HG03108 (cell line): ENCODE measurements around the gene MAPK8.

Experiments used
- ATAC-seq: cut with Tn5 transposase; IDR thresholded peaks from one replicate; pipeline ENCODE4 v1.9.1; 2021; ENCODE audit warnings: moderate library complexity; ENCODE audit not compliant: unreplicated experiment

The MAPK8 gene

GRCh38 chr10:48459270-48460150 is 153.0 kb downstream of the MAPK8 start:
- ATAC-seq: no peak

- ATAC-seq: no peak
Observed at GRCh38 chr10:48460182-48460581, 153.7 kb downstream of the MAPK8 start.

DNA sequence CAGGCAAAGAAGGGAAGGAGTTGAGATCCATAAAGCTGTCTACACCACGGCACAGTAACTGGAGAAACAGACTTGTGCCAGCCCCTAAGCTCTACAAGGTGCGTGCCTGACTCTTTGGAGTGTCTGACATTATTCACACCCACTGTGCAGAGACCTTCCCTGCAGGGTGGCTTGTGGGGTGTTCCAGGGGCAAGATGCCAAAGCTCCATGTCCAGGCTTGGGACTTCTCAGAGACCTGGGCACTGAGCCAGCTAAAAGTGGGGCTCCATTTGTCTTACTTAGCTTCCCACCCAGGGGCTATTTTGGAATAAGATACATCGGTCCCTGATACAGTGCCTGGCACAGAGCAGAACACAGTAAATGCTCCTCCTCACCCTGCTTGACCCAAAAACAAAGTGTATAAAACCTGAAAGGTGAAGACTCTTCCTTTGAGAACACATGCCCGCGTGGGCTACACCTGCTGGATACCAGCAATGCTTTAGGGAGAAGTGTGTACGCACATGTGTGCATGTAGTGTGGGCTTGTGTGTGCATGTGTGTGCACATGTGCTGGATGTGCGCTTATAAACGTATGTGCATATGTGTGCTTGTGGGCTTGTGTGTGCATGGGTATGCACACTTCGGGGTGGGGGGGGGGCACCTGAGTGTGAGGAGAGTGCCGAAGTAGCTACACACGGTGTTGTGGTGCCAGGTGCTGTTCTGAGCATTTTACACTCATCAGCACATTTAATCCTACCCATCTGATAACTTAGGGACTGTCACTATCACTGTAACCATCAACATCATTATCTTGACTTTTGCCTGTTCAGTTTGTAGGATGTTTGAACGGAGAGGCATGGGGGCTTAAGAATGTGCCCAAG is 155.4 kb downstream of the MAPK8 start:
- ATAC-seq: no peak

- no peak for ATAC-seq
Observed at GRCh38 chr10:48462482-48463020, 156.1 kb downstream of the MAPK8 start.

GRCh38 chr10:48463318-48464003 is 157.0 kb downstream of the MAPK8 start:
- ATAC-seq: no peak

DNA sequence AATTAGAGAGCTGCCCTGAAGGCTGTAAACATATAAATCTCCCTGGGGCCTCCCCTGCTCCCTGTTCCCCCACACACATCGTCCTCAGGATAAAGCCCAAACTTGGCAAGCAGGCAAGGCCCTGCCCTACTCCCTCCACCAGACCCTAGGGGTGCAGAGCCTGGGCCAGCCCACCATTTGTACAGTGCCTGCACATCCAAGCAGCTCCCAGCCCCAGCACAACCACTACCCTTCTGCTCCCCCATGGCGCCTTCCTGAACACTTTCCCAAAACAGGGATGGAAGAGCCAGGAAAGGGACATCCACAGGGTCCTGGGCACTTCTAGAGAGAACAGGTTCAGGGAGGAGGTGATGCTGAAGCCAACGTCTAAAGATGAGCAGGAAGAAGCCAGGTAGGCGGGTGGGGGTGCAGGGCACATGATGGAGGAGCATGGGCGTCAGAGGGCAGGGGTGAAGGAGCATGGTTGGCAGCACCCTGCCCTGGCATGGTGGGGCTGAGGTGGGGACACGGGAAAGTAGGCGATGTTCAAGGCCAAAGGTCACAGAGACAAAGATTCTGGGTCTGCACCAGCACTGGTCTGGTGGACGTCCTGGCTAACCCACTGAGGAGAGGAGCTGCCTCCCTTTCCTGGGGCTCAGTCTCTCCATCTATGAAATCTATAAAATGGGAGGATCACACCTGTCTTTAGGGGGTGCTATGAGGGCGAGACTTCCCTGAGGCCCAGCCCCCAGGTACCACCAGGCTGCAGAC is 157.8 kb downstream of the MAPK8 start:
- ATAC-seq: no peak

DNA sequence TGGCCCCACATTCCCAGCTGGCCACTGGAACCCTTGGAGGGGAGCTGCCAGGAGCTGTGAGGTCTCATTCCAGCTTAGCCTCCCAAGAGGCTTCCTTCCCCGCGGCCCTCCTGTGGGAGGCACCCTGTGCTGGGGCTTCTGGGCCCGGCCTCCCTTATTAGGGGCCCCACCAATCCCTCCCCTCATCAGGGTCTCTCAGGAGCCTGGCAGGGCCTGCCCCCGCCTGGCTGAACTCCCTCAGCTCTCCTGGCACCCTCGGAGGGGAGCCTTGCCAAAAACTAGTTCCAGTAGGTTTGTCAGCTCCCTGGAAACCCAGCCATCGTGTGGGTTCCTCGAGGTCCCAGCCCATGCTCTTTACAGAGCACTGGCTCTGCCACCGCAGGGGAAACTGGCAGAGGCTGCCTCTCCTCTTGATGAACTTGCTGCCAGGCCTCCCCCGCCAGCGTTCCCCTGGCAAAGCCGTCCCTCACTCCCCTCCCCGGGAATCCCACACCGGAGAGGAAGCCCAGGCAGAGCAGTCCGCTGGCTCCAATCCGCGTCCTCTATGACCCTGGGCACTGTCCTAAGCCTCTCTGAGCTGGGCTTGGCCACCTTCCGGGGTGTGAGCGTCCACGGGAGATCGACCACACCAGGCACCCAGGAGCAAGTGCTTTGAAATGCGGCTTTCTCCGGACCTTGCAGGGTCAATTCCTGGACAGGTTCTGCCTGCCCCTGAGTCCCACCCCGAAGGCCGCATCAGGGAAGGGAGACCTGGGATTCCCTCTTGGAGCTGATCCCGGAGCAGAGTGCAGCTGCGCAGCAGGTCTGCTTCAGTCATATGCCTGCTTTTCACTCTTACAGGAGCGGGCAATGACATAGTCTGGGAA is 158.6 kb downstream of the MAPK8 start:
- ATAC-seq: no peak

DNA sequence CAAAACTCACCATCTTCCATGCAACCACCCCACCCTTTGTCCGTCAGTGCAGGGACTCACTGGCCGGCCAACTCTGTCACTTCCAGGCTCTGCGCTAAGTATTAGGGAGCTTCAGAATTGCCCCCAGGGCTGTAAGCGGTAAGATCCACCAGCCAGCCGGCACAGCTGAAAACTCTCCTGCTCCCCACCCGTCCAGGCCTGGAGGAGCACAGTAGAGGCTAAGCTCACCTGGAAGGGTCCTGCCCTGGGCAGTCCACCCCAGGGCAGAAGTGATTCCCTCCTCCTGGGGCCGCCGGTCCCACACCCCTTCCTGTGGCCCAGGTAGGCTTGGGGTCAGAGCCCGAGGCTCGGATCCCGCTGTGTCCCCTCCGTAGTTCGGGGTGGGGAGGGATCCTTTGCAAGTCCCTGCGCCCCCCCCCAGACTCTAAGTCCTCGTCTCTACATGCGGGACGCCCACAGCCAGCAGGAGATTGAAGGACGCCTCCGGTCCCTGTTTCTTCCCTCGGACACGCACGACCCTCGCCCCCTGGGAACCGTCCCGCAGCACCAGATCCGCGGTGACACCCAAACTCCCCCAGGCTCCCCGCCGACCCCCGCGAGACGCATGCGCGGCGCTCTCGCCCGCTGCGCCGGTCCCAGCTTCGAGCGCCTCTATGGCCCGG is 159.5 kb downstream of the MAPK8 start:
- ATAC-seq: no peak

DNA sequence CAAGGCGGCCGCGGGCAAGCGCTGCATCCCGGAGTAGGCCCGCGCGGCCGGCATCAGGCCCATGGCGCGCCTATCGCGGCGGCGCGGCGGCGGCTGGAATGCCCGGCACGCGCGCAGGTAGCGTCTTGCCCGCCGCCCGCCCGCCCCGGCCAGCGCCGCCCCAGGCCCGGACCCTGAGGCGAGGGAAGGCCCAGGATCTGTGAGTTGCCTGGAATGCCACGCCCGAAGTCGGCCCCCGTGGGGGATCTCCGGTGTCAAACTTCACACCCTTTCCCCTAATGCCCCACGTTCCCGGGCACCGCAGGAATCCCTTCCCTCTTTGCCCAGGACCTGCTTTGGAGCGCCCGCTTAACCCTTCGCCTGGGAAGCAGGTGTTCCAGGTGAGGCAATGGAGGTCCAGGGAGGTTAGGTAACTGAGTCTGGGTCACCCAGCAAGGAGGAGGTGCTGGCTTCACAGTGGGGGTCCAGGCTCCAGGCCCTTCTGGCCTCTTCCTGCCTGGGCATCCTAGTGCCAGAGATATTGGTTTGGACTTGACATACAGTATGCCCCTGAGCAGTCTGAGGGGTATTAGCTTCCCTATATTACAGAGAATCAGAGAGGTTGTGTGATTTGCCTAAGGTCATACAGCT is 160.2 kb downstream of the MAPK8 start:
- no peak for ATAC-seq

DNA sequence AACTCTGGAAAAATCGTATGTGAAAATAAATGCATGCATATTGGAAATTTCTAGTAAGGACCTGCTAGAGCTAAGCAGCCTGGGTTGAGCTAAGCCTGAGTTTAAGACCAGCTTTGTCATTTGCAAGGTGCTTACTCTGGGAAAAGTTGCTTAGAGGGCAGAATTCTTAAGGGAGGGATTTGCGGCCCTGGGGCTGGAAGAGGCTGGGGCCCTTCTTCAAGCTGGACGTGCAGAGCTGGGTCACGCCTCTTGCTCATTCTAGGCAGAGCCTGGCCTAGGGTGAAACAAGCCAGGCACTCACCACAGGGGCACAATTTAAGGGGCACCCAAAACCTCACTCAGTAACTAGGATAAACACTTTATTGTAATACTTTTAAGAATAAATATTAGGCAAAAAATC is 161.2 kb downstream of the MAPK8 start:
- ATAC-seq: no peak

DNA sequence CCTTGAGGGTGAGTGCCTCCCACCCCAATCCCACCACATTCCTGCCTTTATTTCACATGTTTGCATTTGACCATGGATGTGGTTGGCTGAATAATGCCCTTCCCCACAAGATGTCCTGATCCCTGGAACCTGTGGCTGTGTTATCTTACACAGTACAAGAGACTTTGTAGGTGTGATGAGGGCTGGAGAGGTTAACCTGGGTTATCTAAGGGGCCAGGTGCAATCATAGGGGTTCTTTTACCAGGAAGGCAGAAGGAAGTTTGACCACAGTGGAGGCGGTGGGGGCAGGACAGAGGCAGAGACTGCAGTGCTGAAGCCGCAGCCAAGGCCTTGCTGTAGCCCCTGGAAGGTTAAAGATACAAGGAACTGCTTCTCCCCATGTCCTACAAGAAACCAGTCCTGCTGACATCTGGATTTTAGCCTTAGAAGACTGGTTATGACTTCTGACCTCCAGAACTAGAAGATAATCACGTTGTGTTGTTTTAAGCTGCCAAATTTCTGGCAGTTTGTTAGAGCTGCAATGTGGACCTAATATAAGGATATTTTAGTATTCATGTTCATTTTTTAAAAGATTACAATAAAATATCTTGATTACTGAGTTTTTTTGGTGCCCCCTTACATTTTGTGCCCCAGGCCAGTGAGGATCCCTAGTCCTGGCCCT is 161.8 kb downstream of the MAPK8 start:
- ATAC-seq: no peak

DNA sequence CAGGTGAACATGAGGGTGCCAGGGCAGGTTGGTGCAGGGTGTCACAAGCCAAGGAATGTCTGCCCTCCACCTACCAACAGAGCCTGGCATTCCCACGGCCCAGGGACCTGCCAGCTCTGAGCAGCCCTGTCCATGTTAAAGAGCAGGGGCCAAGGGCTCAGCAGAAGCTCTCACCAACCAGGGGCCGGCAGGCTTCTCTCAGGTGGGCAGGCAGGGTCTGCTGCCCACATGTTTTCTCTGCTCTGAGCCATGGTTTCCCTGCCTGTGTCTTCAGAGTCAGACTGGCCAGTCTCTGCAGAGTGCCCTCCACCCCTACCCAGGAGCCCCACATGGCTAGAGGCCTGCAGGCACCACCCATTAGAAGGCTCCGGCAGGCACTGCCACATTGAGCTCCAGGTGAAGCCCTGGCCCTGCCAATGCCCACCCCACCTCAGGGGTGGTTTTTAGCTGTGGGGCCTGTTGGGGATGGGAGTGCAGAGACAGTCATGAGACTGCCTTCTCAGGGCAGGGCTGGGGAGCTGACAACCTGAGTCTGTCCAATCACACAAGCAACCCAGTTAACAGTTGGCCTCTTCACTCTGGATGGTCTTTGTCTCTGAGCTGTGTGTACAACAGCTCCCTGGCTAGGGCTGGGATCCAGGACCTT is 162.5 kb downstream of the MAPK8 start:
- no peak for ATAC-seq

DNA sequence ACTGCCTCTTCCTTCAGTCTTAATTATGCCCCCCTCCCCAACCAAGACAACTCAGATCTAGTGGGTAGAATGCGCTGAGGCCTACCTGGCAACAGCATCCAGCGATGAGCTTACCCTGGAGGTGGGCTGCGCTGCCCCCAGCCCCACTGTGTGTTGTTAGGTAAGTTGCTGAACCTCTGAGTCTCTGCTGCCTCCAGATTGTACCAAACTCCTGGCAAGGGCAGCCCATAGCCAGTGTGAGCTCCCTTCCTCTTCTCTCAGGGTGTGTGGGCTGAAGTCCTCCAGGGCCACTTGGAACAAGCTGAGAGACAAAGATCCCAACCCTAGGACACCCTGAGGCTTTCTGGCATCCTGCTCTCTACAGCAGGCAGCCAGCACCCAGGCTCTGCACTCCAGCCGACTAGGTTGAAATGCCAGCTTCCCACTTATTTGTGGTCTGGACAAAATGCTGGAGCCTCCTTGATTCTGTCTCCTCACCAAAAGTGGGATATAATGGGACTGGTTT is 163.1 kb downstream of the MAPK8 start:
- no peak for ATAC-seq

- ATAC-seq: no peak
Observed at GRCh38 chr10:48470115-48470892, 163.8 kb downstream of the MAPK8 start.

DNA sequence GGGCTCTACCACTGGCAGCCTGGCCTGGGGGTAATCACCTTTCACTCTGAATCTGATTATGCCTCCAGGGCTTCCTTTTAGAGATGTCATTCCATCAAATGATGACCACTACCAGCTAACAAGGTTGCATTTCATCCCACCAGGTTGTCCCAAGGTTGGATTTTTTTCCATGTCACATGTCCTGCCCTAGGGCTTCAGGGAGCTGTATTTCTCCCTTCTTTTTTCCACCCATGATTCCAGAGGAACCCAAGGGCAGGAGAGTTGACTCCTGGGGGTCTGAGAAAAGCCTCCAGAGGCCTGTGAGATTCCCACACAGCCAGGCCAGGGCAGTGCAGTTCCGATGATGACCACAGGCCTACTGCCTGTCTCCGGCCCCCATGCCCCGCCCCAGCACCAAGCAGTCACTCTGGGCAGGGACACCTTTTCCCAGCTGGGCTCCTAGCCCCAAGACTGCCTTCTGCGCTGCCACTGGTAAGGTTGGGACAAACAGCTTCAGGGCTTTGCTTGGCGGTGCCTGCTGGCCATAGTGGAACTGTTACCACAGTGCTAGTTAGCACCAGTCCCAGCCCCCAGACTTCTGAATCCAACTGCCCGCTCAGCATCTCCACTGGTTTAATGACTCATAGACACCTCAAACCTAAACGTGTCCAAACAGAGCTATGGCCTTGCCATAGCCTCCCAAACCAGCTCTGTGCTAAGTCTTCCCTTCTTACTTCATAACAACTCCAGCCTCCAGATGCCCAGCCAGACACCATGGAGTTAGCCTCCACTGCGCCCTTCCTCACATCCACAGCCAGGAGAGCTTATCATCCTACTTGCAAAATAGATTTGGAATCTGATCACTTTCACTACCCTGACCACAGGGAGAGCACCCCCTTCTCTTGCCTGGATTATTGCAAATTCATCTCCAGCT is 164.7 kb downstream of the MAPK8 start:
- no peak for ATAC-seq
